NT2/D1 (cell line): ENCODE measurements around the gene FOXP4.

Source experiments
- YY1 ChIP-seq: IDR thresholded peaks from 2 replicates; pipeline ENCODE4 v1.6.1; 2011; ENCODE audit not compliant: insufficient read length, insufficient read depth
- ZNF274 ChIP-seq: IDR thresholded peaks from 2 replicates; pipeline ENCODE4 v1.6.1; 2011; ENCODE audit warnings: mild to moderate bottlenecking, low read depth, low read length

GRCh38 chr6:41497573-41497972, 48.6 kb upstream of the FOXP4 start:
- TF ChIP-seq YY1 (no peak), ZNF274 (no peak)
